Measurements from ENCODE around the gene NTN1.

The NTN1 gene

GRCh38 chr17:9071016-9071415, 49.7 kb downstream of the NTN1 start:
- no peak for DNase-seq (ENCODE audit: low spot score)
- TF ChIP-seq CTCF (IDR thresholded peaks at IDR 0.05; ENCODE audit: borderline replicate concordance, control extremely low read depth, extremely low read depth, insufficient read depth, missing control alignments): no peak
- in situ Hi-C loops (cut with MboI; ENCODE audit: low sequenced_read_pairs, unreplicated experiment): no loop called here

- no peak for TF ChIP-seq CTCF (IDR thresholded peaks at IDR 0.05; ENCODE audit: borderline replicate concordance, control extremely low read depth, extremely low read depth, insufficient read depth, missing control alignments)
- DNase-seq (ENCODE audit: low spot score): no peak
- in situ Hi-C loops (cut with MboI; ENCODE audit: low sequenced_read_pairs, unreplicated experiment): no loop called here
Observed at GRCh38 chr17:9071811-9072498, 50.6 kb downstream of the NTN1 start.

GRCh38 chr17:9072696-9073339, 51.5 kb downstream of the NTN1 start:
- TF ChIP-seq CTCF (IDR thresholded peaks at IDR 0.05; ENCODE audit: borderline replicate concordance, control extremely low read depth, extremely low read depth, insufficient read depth, missing control alignments): no peak
- in situ Hi-C loops (cut with MboI; ENCODE audit: low sequenced_read_pairs, unreplicated experiment): no loop called here
- DNase-seq (ENCODE audit: low spot score): no peak

- DNase-seq (ENCODE audit: low spot score): no peak
- no peak for TF ChIP-seq CTCF (IDR thresholded peaks at IDR 0.05; ENCODE audit: borderline replicate concordance, control extremely low read depth, extremely low read depth, insufficient read depth, missing control alignments)
- in situ Hi-C loops (cut with MboI; ENCODE audit: low sequenced_read_pairs, unreplicated experiment): no loop called here
Observed at GRCh38 chr17:9074131-9074530, 52.8 kb downstream of the NTN1 start.

GRCh38 chr17:9079461-9080103, 58.3 kb downstream of the NTN1 start:
- in situ Hi-C loops (cut with MboI; ENCODE audit: low sequenced_read_pairs, unreplicated experiment): no loop called here

More at GRCh38 chr17:9079461-9080103, 58.3 kb downstream of the NTN1 start:
- TF ChIP-seq CTCF (IDR thresholded peaks at IDR 0.05; ENCODE audit: borderline replicate concordance, control extremely low read depth, extremely low read depth, insufficient read depth, missing control alignments): no peak
- DNase-seq (ENCODE audit: low spot score): no peak
